Neural progenitor cell (in vitro differentiated cells): ENCODE measurements around the gene DMRTC2.

ENCODE experiments used
- EZH2 ChIP-seq: fragments of 200-600 bp; sonication (generic); IDR thresholded peaks from 2 replicates; pipeline ENCODE4 v1.6.1; 2017; ENCODE audit warnings: antibody characterized with exemption, mild to moderate bottlenecking, moderate library complexity
- EZH2phosphoT487 ChIP-seq: fragments of 200-600 bp; sonication (generic); IDR thresholded peaks from 2 replicates; pipeline ENCODE4 v1.6.1; 2017; ENCODE audit warnings: antibody characterized with exemption
- TF ChIP-seq, protein P1 (sequence below): fragments of 200-600 bp; sonication (generic); IDR thresholded peaks from 2 replicates; pipeline ENCODE4 v1.5.1; 2017; ENCODE audit warnings: antibody characterized with exemption, mild to moderate bottlenecking

DNA sequence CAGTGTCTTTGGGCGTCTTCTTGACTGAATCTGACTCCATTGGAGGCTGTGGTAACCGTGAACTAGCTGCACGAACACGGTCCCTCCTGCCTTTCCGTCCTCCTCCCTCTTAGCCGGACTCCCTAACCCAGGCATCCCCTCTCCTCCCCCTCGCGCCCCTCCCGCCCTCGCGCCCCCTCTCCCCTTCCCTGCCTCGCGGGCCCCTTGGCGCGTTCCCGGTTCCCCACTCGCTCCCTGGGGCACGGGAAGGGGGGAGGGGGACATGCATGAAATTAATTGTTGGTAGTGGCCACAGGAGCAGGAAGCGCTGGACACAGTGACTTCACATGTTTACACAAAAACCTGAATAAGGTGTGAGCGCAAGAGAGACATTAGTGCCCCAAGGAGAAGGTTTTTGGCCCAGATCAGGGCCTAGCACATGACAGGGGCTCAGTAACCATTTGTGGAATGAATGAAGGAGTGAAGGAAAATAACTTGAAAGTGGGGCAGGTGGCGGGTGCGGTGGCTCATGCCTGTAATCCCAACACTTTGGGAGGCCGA lies 279 bp downstream of the DMRTC2 start:
- TF ChIP-seq EZH2, result no peak
- TF ChIP-seq, protein P1, sequence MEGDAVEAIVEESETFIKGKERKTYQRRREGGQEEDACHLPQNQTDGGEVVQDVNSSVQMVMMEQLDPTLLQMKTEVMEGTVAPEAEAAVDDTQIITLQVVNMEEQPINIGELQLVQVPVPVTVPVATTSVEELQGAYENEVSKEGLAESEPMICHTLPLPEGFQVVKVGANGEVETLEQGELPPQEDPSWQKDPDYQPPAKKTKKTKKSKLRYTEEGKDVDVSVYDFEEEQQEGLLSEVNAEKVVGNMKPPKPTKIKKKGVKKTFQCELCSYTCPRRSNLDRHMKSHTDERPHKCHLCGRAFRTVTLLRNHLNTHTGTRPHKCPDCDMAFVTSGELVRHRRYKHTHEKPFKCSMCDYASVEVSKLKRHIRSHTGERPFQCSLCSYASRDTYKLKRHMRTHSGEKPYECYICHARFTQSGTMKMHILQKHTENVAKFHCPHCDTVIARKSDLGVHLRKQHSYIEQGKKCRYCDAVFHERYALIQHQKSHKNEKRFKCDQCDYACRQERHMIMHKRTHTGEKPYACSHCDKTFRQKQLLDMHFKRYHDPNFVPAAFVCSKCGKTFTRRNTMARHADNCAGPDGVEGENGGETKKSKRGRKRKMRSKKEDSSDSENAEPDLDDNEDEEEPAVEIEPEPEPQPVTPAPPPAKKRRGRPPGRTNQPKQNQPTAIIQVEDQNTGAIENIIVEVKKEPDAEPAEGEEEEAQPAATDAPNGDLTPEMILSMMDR, result no peak
- no peak for TF ChIP-seq EZH2phosphoT487
